ENCODE measurements around the gene SLC39A2. TPM values are rescaled to one million over a fixed set of nuclear protein-coding genes. Genes with fewer than 3 reads are reported as not detected.

The SLC39A2 gene
- total and polyA plus RNA-seq, 2 donors (not counting 3 experiments of a cell fraction or from before 2014, with no cell fraction given) = 0.06 TPM; not detected in 1

- POLR2A ChIA-PET = no interaction called here
- Histone ChIP-seq H3K36me3 (ENCODE audit: control insufficient read depth in 2 of 2, extremely low read depth in 1 of 2, insufficient read depth in 2 of 2, low read length in 2 of 2) (no peaks in the 10 kb centered on the region), H3K9me1 (replicated peaks; ENCODE audit: control insufficient read depth, extremely low read depth, insufficient read depth, low read length) (no peaks in the 10 kb centered on the region), H4K20me1 (replicated peaks; ENCODE audit: control insufficient read depth, extremely low read depth, insufficient read depth, low read length) (no peaks in the 10 kb centered on the region), H3K4me3 (replicated peaks in 1 of 3; ENCODE audit: insufficient read depth in 1 of 3, low read depth in 1 of 3, low read length in 3 of 3) (no peak overlapping the region), H3K4me1 (ENCODE audit: control insufficient read depth, extremely low read depth, insufficient read depth, low read length) (no peaks in the 10 kb centered on the region), H3K4me2 (ENCODE audit: insufficient read depth, low read length) (no peak overlapping the region), H3K9me3 (replicated peaks; ENCODE audit: control insufficient read depth, insufficient read depth, low read length) (no peaks in the 10 kb centered on the region), H2AFZ (ENCODE audit: low read depth, low read length) (no peak overlapping the region), H3K9ac (replicated peaks; ENCODE audit: extremely low read depth, insufficient read depth, low read length) (no peak overlapping the region), H3K79me2 (ENCODE audit: control insufficient read depth, insufficient read depth, low read length) (no peaks in the 10 kb centered on the region), H3K27ac (ENCODE audit: insufficient read depth, low read depth, low read length) (no peak overlapping the region), H3K27me3 (ENCODE audit: control insufficient read depth in 2 of 2, insufficient read depth in 2 of 2, low read length in 2 of 2) (peaks cover 23 to 24% of the 10 kb centered on the region in 2 experiments)
- intact Hi-C loops (cut with micrococcal nuclease) (no loop called here), dilution Hi-C loops (cut with MboI; ENCODE audit: extremely low pct_ligation_motif_present, low sequenced_read_pairs) (no loop called here)
- CTCF ChIA-PET = interaction anchor here (1.2 to 3.3 kb wide), 4 partner anchors 19 to 32 kb away, joined by 3 to 19 read pairs (median 7); no protein-coding TSS in a partner anchor
- no TSS peak for BruUV-seq (replicated peaks)
- no peak for DNase-seq (ENCODE audit: low read depth, low spot score)
- FAIRE-seq = no peak
- TF ChIP-seq MYC (IDR thresholded peaks at IDR 0.05; ENCODE audit: low read depth, low read length) = no peak
- TF ChIP-seq EZH2 (IDR thresholded peaks at IDR 0.05; ENCODE audit: borderline replicate concordance, low read depth, low read length, severe bottlenecking) = no peak
- TF ChIP-seq MAX (IDR thresholded peaks at IDR 0.05; ENCODE audit: insufficient read depth, insufficient read length) = no peak
- TF ChIP-seq GATA2 (IDR thresholded peaks at IDR 0.05; ENCODE audit: insufficient read depth, insufficient read length, low read depth, low read length) = no peak
- TF ChIP-seq CTCF (IDR thresholded peaks at IDR 0.05; ENCODE audit: extremely low read depth in 1 of 2, insufficient read depth in 1 of 2, low read depth in 1 of 2, low read length in 2 of 2) = no peak
- TF ChIP-seq FOS (IDR thresholded peaks at IDR 0.05; ENCODE audit: borderline replicate concordance, insufficient read depth, low read length) = no peak
- TF ChIP-seq POLR2A (IDR thresholded peaks at IDR 0.05; ENCODE audit: low read depth, low read length) = no peak
- TF ChIP-seq JUN (IDR thresholded peaks at IDR 0.05; ENCODE audit: borderline replicate concordance, insufficient read depth, insufficient read length, low read depth) = no peak
- no peak for TF ChIP-seq POLR2AphosphoS5 (IDR thresholded peaks at IDR 0.05; ENCODE audit: insufficient read depth, low read depth, low read length)
Observed at GRCh38 chr14:21047378-21047781, 48.3 kb downstream of the SLC39A2 start.
